GM21528 (cell line): ENCODE measurements around the gene PRAME.
A peak's percentile ranks its signal among the peaks of the same experiment; 100 is the strongest.
"Not testable (repeated sequence)": the region's sequence is repeated elsewhere in the genome, so short reads cannot be mapped to it uniquely, and the experiment has no call there.

ENCODE experiments used
- ATAC-seq: cut with Tn5 transposase; IDR thresholded peaks from one replicate; pipeline ENCODE4 v1.9.1; 2021; ENCODE audit warnings: mild to moderate bottlenecking, moderate library complexity; ENCODE audit not compliant: unreplicated experiment, low FRiP score

PRAME gene

DNA sequence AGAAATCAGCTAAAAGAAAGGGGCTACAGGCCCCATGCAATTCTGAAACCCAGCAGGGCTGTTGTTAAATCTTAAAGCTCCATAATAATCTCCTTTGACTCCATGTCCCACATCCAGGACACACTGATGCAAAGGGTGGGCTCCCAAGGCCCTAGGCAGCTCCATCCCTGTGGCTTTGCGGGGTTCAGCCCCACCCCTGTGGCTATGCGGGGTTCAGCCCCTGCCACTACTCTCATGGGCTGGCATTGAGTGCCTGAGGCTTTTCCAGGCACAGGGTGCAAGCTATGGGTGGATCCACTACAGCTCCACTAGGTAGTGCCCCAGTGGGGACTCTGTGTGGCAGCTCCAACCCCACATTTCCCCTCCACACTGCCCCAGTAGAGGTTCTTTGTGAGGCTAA is 30.3 kb downstream of the PRAME start:
- no peak for ATAC-seq

DNA sequence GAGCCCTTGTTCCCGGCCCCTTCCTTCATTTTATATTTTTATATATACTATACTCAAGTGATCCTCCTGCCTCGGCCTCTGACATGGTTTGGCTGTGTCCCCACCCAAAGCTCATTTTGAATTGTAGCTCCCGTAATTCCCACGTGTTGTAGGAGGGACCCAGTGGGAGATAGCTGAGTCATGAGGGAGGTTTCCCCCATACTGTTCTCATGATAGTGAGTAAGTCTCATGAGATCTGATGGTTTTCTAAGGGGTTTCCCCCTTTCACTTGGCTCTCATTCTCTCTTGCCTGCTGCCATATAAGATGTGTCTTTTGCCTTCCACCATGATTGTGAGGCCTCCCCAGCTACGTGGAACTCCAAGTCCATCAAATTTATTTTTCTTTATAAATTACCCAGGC is 31.8 kb downstream of the PRAME start:
- no peak for ATAC-seq

DNA sequence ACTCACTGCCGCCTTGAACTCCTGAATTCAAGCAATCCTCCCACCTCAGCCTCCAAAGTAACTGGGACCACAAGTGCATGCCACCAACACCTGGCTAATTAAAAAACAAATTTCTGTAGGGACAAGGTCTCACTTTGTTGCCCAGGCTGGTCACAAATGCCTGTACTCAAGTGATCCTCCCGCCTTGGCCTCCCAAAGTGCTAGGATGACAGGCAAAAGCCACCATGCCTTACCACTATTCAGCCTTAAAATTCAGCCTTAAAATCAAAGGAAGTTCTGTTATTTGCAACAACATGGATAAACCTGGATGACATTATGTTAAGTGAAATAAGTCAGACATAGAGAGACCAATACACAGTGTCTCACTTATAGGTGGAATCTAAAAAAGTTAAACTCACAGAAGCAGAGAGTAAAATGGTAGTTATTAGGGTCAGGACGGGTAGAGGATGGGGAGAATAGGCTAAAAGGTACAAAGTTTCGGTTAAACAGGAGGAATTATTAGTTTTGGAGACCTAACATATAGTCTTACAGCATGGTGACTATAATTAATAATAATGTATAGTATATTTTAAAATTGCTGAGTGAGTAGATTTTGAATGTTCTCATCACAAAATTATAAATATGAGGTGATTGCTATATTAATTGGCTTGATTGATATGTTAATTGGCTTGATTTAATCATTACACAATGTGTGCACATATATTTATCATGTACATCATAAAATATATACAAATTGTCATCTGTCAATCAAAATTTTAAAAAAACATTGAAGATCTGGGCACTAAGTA is 32.7 kb downstream of the PRAME start:
- ATAC-seq = no peak

DNA sequence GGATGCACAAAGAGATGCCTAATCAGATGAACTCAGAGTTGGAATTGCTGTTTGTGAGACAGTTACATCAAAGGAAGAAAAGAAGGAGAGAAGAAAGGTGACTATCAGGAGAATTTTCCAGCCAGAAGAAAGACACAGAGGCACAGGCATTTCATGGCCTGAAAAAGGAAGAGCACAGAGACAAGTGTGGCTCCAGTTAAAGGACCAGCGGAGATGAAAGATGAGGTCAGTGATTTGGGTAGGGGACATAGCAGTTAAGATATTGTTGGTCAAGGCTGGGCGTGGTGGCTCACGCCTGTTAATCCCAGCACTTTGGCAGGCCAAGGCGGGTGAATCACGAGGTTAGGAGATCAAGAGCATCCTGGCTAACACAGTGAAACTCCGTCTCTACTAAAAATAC is 35.6 kb downstream of the PRAME start:
- no peak for ATAC-seq

DNA sequence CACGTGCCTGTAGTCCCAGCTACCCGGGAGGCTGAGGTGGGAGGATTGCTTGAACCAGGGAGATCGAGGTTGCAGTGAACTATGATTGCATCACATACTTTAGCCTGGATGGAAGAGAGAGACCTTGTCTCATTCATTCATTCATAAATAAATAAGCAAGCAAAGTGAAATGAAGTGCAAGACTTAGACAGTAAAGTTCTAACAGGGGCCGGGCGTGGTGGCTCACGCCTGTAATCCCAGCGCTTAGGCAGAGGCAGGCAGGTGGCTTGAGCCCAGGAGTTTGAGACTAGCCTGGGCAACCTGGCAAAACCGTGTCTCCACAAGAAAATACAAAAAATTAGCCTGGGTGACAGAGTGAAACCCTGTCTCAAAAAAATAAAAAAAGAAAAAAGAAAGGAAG is 37.4 kb downstream of the PRAME start:
- ATAC-seq = no peak

DNA sequence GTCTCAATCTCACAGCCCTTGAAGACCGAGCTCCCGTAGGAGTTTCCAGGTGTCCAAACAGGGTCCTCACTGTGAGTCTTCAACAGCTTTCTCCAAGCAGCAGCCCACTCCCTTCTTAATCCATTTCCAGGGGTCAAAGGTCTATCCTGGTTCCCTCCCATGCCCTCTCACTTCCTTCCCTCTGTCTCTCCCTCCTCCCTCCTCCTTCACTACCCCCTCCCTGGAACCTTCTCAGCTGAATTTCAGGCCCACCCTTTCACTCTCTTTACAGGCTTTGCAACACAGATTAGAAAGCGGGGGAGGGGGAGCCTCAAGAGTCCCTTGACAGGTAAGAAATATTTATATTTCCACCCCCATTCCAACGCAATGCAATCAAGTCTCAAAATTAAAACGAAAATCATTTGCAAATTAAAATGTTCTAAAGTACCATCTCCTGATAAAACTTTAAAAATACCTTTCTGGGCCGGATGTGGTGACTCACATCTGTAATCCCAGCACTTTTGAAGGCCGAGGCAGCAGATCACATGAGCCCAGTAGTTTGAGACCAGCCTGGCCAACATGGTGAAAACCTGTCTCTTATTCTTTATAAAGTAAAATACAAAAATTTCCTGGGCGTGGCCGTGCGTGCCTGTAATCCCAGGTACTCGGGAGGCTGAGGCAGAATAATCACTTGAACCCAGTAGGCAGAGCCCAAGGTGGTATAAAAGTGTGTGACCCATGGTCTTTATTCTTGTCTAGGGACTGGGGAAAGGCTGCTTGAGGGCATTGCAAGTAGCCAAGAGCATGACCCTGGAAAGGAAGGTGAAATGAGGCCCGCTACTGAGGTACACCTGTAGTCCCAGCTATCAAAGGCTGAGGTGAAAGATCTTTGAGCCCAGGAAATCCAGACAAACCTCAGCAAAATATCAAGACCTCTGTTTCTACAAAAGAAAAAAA is 38.1 kb downstream of the PRAME start:
- ATAC-seq = no peak

DNA sequence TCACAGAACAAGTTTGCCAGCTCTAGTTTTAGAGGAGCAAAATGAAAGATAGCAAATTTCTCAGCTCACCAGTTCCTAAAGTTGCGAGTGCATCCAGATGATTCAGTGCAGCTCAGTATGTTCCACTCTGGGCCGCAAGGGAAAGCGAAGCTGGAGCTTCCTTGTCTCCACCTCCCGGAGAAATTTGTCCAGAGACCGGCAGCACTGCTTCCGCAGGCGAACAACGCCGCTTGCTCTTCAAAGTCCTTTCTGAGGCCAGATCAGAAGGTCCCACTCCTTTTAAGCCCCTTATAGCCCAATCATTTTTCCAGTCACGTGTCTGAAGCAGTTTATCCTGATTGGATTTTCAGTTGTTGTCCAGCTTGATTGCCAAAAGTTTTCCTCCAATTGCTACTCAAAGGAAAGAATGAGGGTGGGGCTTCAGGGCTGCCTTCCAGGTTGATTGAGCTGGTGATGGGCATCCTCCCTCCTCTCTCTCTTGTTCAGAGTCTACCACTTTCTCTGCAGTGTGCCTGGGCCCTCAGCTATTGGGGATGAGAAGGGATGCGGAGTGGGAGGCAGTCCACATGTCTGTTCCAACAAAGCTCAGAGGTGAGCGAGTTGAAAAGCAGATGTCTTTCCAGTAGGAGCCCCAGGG is 38.9 kb downstream of the PRAME start, which contains the start of gene ZNF280A:
Gene ZNF280A, minus strand, starts transcription at position 251 of the 637 bp plus-strand sequence. CDS start 4,640 bp downstream, outside the sequence.
- no peak for ATAC-seq

DNA sequence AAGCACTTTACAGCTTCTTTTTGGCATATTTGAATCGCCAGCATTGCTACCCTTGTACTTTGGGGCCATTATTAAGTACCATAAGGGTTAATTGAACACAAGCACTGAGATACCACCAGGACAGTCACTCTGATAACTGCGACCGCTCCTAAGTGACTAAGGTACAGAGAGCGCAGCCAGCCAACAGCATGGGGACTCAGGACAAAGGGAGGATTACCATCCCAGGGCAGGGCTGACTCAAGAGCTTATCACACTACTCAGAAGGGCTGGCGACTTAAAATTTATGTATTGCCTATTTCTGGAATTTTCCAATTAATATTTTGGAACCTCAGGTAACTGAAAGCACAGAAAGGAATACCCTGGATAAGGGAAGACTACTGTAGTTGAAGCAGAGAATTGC is 39.5 kb downstream of the PRAME start:
- no peak for ATAC-seq

DNA sequence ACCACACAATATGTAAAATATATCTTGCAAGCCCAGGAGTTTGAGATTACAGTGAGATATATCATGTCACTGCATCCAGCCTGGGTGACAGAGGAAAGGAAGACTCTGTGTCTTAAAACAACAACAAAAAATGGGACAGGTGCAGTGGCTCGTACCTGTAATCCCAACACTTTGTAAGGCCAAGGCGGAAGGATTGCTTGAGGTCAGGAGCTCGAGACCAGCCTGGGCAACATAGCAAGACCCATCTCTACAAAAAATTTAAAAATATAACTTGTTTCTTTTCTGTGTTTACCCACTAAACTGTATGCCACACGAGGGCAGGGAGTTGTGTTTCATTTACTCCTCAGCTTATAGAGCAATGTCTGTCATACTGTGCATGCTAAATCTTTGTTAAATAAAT is 42.1 kb downstream of the PRAME start:
- ATAC-seq = no peak

DNA sequence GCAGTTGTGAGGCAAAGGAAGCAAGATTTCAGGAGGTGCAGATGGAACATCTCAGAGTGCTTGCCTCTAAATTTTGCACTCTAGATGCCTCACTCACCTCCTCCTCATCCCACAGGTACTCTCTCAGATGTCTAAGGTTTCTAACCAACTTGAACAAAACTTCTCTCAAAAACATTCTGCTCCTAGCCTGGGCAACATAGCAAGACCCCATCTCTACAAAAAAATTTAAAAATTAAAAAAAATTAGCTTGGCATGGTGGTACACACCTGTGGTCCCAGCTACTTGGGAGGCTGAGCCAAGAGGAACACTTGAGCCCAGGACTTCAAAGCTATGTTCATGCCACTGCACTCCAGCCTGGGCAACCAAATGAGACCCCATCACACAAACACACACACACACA is 43.2 kb downstream of the PRAME start:
- ATAC-seq = no peak

DNA sequence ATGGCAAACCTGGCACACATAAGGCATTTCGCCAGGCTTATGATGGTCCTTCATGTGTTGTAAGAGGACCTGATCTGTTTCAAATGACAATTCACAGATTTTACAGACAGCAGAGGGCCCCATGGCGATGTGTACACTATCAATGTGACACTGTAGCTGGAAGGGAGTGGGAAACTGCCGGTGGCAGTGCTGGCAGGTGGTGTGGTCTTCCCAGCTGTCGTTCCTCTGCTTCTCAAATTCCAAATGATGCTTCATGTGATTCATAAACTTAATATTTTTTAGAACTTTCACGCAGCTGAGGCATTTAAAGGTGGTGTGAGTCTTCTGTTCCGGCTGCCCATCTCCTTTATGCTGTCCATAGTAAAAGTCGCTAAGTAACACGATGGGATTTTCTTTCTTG is 44.6 kb downstream of the PRAME start:
- not testable (repeated sequence) for ATAC-seq

DNA sequence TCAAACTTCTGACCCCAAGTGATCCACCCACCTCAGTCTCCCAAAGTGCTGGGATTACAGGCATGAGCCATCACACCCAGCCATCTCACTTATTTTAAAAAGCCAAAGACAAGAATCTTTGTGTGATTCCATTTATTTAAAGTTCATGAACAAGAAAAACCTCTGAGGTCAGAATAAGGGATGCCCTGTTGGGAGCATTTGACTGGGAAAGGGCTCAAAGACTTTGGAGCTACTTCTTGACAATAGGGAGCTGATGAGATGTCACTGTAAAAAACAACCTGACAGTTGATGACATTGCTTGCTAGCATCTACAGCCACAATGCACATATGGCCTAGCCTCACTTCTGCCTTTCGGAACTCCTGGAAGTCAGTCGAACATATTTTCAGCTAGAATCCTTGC is 45.4 kb downstream of the PRAME start:
- no peak for ATAC-seq

DNA sequence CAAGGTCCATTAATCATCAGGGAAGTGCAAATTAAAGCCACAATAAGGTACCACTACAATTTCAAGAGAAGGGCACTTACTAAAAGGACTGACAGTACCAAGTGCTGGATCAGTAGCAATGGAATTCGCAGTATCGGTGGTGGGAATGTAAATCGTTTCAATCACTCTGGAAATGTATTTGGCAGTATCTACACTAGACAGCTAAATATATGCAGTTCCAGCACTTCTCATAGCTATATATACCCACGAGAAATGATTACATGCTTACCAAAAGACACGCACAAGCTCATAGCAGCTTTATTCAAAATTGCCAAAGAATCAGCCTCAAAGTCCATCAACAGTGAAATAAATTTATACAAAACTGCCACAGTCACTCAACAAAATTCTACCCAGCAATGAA is 46.1 kb downstream of the PRAME start:
- ATAC-seq = no peak

DNA sequence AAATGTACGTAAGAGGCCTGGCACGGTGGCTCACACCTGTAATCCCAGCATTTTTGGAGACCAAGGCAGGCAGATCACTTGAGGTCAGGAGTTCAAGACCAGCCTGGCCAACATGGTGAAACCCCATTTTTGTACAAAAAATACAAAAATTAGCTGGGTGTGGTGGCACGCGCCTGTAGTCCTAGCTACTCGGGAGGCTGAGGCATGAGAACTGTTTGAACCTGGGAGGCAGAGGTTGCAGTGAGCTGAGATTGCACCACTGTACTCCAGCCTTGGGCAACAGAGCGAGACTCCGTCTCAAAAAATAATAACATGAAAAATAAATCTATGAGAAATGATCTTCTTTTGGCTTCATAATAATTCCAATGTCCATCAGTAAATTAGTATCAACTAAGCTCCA is 48.2 kb downstream of the PRAME start:
- not testable (repeated sequence) for ATAC-seq

DNA sequence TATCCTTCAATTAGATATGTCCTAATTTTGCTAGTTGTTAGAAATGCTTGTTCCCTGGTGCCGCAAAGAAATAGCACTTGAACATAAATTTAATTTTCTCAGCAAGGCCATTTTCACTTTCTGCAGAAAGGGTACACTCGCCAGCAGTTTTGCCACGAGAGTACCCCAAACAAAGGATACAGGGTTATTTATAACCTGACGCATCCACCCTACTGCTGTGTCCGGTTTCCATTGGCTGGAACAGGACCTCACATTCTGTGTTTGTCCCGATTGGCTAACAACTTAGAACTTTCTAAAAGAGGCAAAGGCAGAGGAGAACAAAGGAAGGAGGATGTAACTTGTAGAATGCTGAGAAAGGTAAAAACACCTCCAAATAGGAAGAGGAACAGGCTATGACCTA is 49.2 kb downstream of the PRAME start:
- not testable (repeated sequence) for ATAC-seq

DNA sequence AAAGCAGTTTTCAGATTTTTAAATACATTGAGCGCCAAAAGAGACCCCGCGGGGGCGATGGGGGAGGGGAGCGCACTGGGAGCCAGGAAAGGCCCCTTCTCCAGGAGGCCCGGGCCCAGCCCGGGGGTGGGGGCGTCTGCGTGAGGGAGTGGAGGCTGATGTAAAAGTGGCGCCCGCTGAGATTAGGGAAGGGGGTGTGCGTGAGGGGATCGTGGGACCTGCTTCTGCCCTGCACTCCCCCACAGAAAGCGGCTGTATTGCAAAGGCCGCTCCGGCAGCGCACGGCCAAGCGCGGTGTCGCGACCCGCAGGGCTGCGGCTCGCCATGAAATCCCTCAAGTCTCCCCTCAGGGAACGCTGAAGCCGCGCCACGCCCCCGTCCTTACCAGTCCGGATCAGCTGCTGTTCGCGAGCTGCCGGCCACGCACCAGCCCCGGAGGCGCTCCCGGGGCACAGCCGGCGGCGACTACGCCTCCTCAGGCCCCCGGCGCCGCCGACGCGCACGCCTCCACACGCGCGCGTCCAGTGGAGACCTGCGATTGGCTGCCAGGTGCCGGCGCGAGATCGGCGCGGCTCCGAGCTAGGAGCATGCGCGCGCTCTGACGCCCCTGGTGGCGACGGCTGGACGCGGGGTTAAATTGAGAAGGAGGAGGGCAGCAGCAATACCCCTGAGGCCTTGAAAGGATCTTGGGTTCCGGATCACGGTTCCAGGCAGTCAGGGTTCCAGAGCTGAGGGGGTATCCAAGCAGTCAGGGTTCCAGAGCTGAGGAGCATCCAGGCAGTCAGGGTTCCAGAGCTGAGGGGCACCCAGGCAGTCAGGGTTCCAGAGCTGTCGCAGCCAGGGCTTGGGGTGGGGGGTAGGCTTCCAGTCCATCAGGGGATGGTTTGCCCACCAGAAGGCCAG is 50.5 kb downstream of the PRAME start, which contains the start of gene ZNF280B:
Gene ZNF280B, minus strand, starts transcription at position 469 of the 903 bp plus-strand sequence. CDS start 19,344 bp downstream, outside the sequence.
- ATAC-seq = peak; percentile 67

DNA sequence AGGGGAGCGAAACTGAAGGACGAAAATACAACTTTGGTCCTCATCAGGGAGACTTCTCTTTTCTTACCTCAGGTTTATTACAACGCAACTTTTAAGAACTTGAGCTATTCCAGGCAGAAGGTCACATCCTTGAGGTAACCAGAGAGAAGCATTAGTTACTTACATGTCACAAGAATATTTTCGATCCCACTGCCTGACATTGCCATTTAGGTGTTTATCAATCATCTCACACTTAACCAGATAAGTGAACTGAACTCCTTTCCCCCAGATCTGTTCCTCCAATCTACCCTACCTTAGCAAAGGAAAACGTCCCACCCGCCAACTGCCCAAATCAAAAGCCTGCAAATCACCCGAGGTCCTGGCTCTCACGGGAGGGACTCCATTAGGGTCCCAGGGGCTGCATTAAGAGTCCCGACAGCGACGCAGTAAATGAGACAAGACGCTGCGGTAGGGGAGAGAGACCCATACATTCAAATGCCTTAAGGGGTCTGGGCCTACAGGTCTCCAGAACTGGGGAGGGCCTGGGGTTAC is 51.3 kb downstream of the PRAME start:
- no peak for ATAC-seq

DNA sequence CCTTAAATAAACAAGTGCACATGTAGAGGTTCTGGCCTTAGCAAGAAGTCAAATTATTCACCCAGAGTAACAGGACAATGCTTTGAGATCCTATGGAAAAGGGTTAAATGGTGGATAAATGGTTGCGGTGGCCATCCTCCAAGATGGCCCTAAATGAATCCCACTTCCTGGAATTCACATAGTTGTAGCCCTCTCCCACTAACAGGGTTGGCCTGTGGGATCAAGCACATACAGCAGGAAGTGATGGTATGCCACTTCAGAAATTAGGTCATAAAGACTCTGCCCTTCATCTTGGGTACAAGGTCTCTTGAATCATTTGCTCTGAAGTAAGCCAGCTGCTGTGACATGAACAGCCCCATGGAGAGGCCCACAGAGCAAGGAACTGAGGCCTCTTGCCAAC is 52.3 kb downstream of the PRAME start:
- ATAC-seq = no peak

DNA sequence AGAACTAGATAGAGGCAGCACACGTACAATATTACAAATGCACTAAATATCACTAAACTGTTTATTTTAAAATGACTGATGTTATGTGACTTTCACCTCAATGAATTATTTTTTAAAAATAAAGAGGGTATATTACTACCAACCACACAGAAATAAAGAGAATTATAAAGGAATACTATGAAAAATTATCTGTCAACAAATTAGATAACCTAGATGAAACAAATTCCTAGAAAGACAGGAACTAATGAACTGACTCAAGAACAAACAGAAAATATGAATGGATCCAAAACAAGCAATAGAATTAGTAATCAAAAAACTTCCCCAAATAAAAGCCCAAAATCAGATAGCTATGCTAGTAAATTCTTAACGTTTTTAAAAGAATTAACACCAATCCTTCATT is 60.8 kb downstream of the PRAME start:
- no peak for ATAC-seq
